ENCODE data around the gene BMP5. TPM values are rescaled to one million over a fixed set of nuclear protein-coding genes. Genes with fewer than 3 reads are reported as not detected.

Gene BMP5
- polyA plus RNA-seq, 3 donors, result not detected

GRCh38 chr6:55729665-55730064, 145.7 kb downstream of the BMP5 start:
- Mint-ChIP-seq H3K9me3 (peaks cover 0 to 8% (median 4%) of the 10 kb centered on the region in 7 donors), H3K4me3 (no peak overlapping the region), H3K36me3 (no peaks in the 10 kb centered on the region), H3K27ac (no peak overlapping the region), H3K4me1 (no peaks in the 10 kb centered on the region), H3K27me3 (ENCODE audit: low read depth in 3 of 3) (no peaks in the 10 kb centered on the region)
- H3K4me2 ChIP-seq (replicated peaks; ENCODE audit: extremely low read depth, low read length, poor library complexity, severe bottlenecking), result no peak overlapping the region
- TF ChIP-seq, protein P1, sequence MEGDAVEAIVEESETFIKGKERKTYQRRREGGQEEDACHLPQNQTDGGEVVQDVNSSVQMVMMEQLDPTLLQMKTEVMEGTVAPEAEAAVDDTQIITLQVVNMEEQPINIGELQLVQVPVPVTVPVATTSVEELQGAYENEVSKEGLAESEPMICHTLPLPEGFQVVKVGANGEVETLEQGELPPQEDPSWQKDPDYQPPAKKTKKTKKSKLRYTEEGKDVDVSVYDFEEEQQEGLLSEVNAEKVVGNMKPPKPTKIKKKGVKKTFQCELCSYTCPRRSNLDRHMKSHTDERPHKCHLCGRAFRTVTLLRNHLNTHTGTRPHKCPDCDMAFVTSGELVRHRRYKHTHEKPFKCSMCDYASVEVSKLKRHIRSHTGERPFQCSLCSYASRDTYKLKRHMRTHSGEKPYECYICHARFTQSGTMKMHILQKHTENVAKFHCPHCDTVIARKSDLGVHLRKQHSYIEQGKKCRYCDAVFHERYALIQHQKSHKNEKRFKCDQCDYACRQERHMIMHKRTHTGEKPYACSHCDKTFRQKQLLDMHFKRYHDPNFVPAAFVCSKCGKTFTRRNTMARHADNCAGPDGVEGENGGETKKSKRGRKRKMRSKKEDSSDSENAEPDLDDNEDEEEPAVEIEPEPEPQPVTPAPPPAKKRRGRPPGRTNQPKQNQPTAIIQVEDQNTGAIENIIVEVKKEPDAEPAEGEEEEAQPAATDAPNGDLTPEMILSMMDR (IDR thresholded peaks at IDR 0.05), result no peak
- intact Hi-C loops (cut with micrococcal nuclease), result no loop called here
- no peaks in the 10 kb centered on the region for H3K36me3 ChIP-seq (replicated peaks in 1 of 2; ENCODE audit: control insufficient read depth in 1 of 2, insufficient read depth in 2 of 2, low read length in 2 of 2)
- no peak overlapping the region for H3K27ac ChIP-seq (ENCODE audit: low read depth in 1 of 2, low read length in 2 of 2)
- H4K20me1 ChIP-seq (ENCODE audit: insufficient read depth, low read length), result no peaks in the 10 kb centered on the region
- no peaks in the 10 kb centered on the region for H3K79me2 ChIP-seq (ENCODE audit: insufficient read depth, low read length)
- H3K9ac ChIP-seq (ENCODE audit: insufficient read depth, low read length, poor library complexity, severe bottlenecking), result no peak overlapping the region
- H2AFZ ChIP-seq (ENCODE audit: insufficient read depth, low read depth, low read length, poor library complexity, severe bottlenecking), result no peak overlapping the region
- DNase-seq, result no peak
- H3K4me3 ChIP-seq (replicated peaks in 1 of 3; ENCODE audit: low read depth in 2 of 3, low read length in 3 of 3), result no peak overlapping the region
- no peaks in the 10 kb centered on the region for H3K27me3 ChIP-seq (ENCODE audit: control insufficient read depth in 2 of 2, insufficient read depth in 2 of 2, low read length in 2 of 2)
- H3K4me1 ChIP-seq (ENCODE audit: control insufficient read depth in 1 of 2, insufficient read depth in 2 of 2, low read length in 2 of 2), result no peaks in the 10 kb centered on the region
- peaks cover 0 to 5% of the 10 kb centered on the region in 2 donors for H3K9me3 ChIP-seq (replicated peaks in 1 of 2; ENCODE audit: control insufficient read depth in 1 of 2, insufficient read depth in 1 of 2, low read length in 2 of 2)

GRCh38 chr6:55726144-55726543, 149.2 kb downstream of the BMP5 start:
- TF ChIP-seq, protein P1 (IDR thresholded peaks at IDR 0.05), result no peak
- H3K4me3 ChIP-seq (replicated peaks in 1 of 3; ENCODE audit: low read depth in 2 of 3, low read length in 3 of 3), result no peak overlapping the region
- no CpG with 5 or more reads among the region's 1 CpG for WGBS (ENCODE audit: insufficient coverage)
- peaks cover 4 to 5% of the 10 kb centered on the region in 2 donors for H3K9me3 ChIP-seq (replicated peaks in 1 of 2; ENCODE audit: control insufficient read depth in 1 of 2, insufficient read depth in 1 of 2, low read length in 2 of 2)
- peaks cover 0 to 3% (median 0%) of the 10 kb centered on the region in 3 donors for H3K27me3 Mint-ChIP-seq (ENCODE audit: low read depth in 3 of 3)
- no peaks in the 10 kb centered on the region for H4K20me1 ChIP-seq (ENCODE audit: insufficient read depth, low read length)
- H3K27ac ChIP-seq (ENCODE audit: low read depth in 1 of 2, low read length in 2 of 2), result no peak overlapping the region
- H2AFZ ChIP-seq (ENCODE audit: insufficient read depth, low read depth, low read length, poor library complexity, severe bottlenecking), result no peak overlapping the region
- H3K36me3 Mint-ChIP-seq, result no peaks in the 10 kb centered on the region
- intact Hi-C loops (cut with micrococcal nuclease), result no loop called here
- no peaks in the 10 kb centered on the region for H3K27me3 ChIP-seq (ENCODE audit: control insufficient read depth in 2 of 2, insufficient read depth in 2 of 2, low read length in 2 of 2)
- no peaks in the 10 kb centered on the region for H3K79me2 ChIP-seq (ENCODE audit: insufficient read depth, low read length)
- H3K4me1 Mint-ChIP-seq, result no peaks in the 10 kb centered on the region
- no peak for DNase-seq
- no peak overlapping the region for H3K27ac Mint-ChIP-seq
- no peak overlapping the region for H3K4me3 Mint-ChIP-seq
- H3K4me2 ChIP-seq (replicated peaks; ENCODE audit: extremely low read depth, low read length, poor library complexity, severe bottlenecking), result no peak overlapping the region
- no peaks in the 10 kb centered on the region for H3K36me3 ChIP-seq (replicated peaks in 1 of 2; ENCODE audit: control insufficient read depth in 1 of 2, insufficient read depth in 2 of 2, low read length in 2 of 2)
- H3K4me1 ChIP-seq (ENCODE audit: control insufficient read depth in 1 of 2, insufficient read depth in 2 of 2, low read length in 2 of 2), result no peaks in the 10 kb centered on the region
- peaks cover 0 to 5% (median 2%) of the 10 kb centered on the region in 7 donors for H3K9me3 Mint-ChIP-seq
- H3K9ac ChIP-seq (ENCODE audit: insufficient read depth, low read length, poor library complexity, severe bottlenecking), result no peak overlapping the region

Measured in CD14-positive monocyte (primary cell).